T-cell (primary cell): ENCODE results near the gene SUFU. TPM values are rescaled to one million over a fixed set of nuclear protein-coding genes. Genes with fewer than 3 reads are reported as not detected.

Source experiments
- ATAC-seq, 4 experiments: fragments of 200-7000 bp in 3 of 4; fragments of 150-1000 bp in 1 of 4; cut with Tn5 transposase; replicated peaks in 1 of 4; 1 replicate in 3 of 4; 2 replicates in 1 of 4; pipeline ENCODE4 v1.10.0; 2021; ENCODE audit warnings: moderate library complexity in 3 of 4, mild to moderate bottlenecking in 2 of 4, moderate number of reproducible peaks in 1 of 4
- CTCF ChIA-PET, 2 donors: fragments of 300-600 bp; sonication (Branson Sonifier 250); formaldehyde crosslinking; loops; one replicate each; lab custom pipeline; 2022; ENCODE audit warnings: antibody characterized with exemption in 2 of 2; lab: Charles Lee
- POLR2A ChIA-PET, 2 donors: fragments of 300-600 bp; sonication (Branson Sonifier 250); formaldehyde crosslinking; loops; one replicate each; lab custom pipeline; 2022; ENCODE audit warnings: antibody characterized with exemption in 2 of 2; lab: Charles Lee
- DNase-seq, 35 experiments: peaks; one replicate each; pipeline versions ENCODE4 v3.0.0 to v3.0.0-alpha.2; 2013 to 2023
- H3K27ac ChIP-seq: one replicate; pipeline ENCODE4 v1.5.1; 2013; ENCODE audit warnings: low read length
- H3K27me3 ChIP-seq, 2 experiments: replicated peaks in 1 of 2; 1 replicate in 1 of 2; 2 replicates in 1 of 2; pipeline versions ENCODE4 v1.6.1 to v1.7.0; 2013; ENCODE audit warnings: low read length in 1 of 2, mixed read lengths in 1 of 2; ENCODE audit not compliant: control insufficient read depth in 2 of 2, insufficient read depth in 2 of 2; ENCODE audit errors: extremely low read depth in 1 of 2
- H3K36me3 ChIP-seq, 2 donors: 1 replicate in 1 of 2; 2 replicates in 1 of 2; pipeline versions ENCODE4 v1.6.1 to v1.7.0; 2013; ENCODE audit warnings: low read length in 1 of 2; ENCODE audit not compliant: control insufficient read depth in 2 of 2, insufficient read depth in 1 of 2; ENCODE audit errors: extremely low read depth in 1 of 2
- H3K4me1 ChIP-seq, 2 experiments: 1 replicate in 1 of 2; 2 replicates in 1 of 2; pipeline versions ENCODE4 v1.6.1 to v1.7.0; 2013; ENCODE audit warnings: low read length in 2 of 2, mixed read lengths in 1 of 2; ENCODE audit not compliant: insufficient read depth in 2 of 2, control insufficient read depth in 1 of 2; ENCODE audit errors: extremely low read depth in 1 of 2
- H3K4me3 ChIP-seq, 2 donors: 1 replicate in 1 of 2; 2 replicates in 1 of 2; pipeline versions ENCODE4 v1.5.1 to v1.7.0; 2013; ENCODE audit warnings: mild to moderate bottlenecking in 2 of 2, low read length in 1 of 2, moderate library complexity in 1 of 2; ENCODE audit not compliant: control insufficient read depth in 1 of 2; ENCODE audit errors: extremely low read depth in 1 of 2
- H3K9me3 ChIP-seq: 2 replicates; pipeline ENCODE4 v1.7.0; 2013
- H3K27ac Mint-ChIP-seq, 2 donors: one replicate each; pipeline ENCODE4 v1.8.0; 2020 to 2021; ENCODE audit warnings: mild to moderate bottlenecking in 2 of 2, mixed read lengths in 2 of 2
- H3K27me3 Mint-ChIP-seq, 2 donors: one replicate each; pipeline ENCODE4 v1.8.0; 2021 to 2022; ENCODE audit warnings: mixed read lengths in 2 of 2
- H3K36me3 Mint-ChIP-seq: one replicate; pipeline ENCODE4 v1.8.0; 2021; ENCODE audit warnings: mixed read lengths
- H3K4me1 Mint-ChIP-seq, 3 donors: one replicate each; pipeline ENCODE4 v1.8.0; 2020 to 2022; ENCODE audit warnings: mixed read lengths in 3 of 3, mild to moderate bottlenecking in 1 of 3
- H3K4me3 Mint-ChIP-seq, 3 donors: one replicate each; pipeline ENCODE4 v1.8.0; 2020 to 2022; ENCODE audit warnings: mild to moderate bottlenecking in 3 of 3, mixed read lengths in 3 of 3, moderate library complexity in 3 of 3
- H3K9me3 Mint-ChIP-seq, 3 donors: one replicate each; pipeline ENCODE4 v1.8.0; 2020 to 2022; ENCODE audit warnings: mixed read lengths in 3 of 3
- WGBS: methylation state at CpG from one replicate; pipeline ENCODE4 v1.1.5; 2013; ENCODE audit warnings: missing lambda C conversion rate; ENCODE audit not compliant: insufficient coverage; 5-methylcytosine and 5-hydroxymethylcytosine counted together
- total RNA-seq, 35 experiments: library from RNA in 6 of 35; stranded (reverse) in 6 of 35; fragments of 120-200 nt in 1 of 35; gene quantifications; one replicate each; pipeline versions ENCODE4 v1.2.1 to v1.2.4 and lab custom pipeline; 2013 to 2026

Gene SUFU
- total RNA-seq, 5 donors from 2014 or later (not counting 1 experiment from before 2014, with no cell fraction given): 13.2 to 16.4 (median 15.4) TPM

DNA sequence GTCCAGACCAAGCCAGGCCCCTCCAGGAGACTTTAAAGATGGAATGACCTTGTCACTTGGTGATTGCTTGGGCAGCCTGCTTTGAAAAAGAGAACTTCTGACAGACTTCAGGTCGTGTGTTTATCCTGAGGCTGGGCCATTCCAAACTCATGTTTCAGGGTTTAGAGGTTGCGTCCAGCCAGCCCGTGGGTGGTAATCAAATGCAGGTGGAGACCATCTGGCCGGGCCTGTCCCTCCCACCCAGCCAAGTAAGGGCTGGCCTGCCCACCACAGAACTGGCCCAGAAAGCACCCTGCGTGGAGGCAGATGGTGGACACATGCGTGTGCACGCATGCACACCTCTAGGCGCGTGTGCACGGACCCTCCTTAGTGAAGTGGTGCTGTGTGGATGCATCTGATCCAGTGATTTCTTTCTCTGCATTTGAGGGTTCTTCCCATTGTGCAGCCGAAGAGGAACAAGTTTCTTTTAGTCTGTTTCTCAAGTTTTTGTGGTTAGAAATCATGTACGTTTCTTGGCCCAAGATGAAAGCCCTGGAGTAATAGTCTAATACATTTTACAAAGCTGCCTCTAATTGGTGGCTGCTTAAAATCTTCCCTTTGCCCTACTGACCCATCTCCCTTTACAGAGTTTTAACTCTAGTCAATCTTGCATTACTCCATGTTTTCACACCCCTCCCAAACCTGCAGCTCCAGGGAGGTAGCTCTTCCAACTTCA lies 43.0 kb downstream of the SUFU start:
- no peaks in the 10 kb centered on the region for H3K27me3 ChIP-seq
- H3K27me3 Mint-ChIP-seq: no peaks in the 10 kb centered on the region
- no peaks in the 10 kb centered on the region for H3K4me1 ChIP-seq
- WGBS: 83% methylated on average over 10 of the region's 12 CpGs
- no peaks in the 10 kb centered on the region for H3K9me3 ChIP-seq
- H3K9me3 Mint-ChIP-seq: no peaks in the 10 kb centered on the region
- no peak overlapping the region for H3K27ac Mint-ChIP-seq
- no peak overlapping the region for H3K4me3 ChIP-seq
- H3K4me3 Mint-ChIP-seq: no peak overlapping the region
- POLR2A ChIA-PET: interaction anchor here in 1 of 2 donors (0.6 kb wide), 1 partner anchor 50 kb away, joined by 3 read pairs; no protein-coding TSS in a partner anchor
- H3K36me3 Mint-ChIP-seq: peaks cover 32% of the 10 kb centered on the region
- H3K27ac ChIP-seq: no peak overlapping the region
- CTCF ChIA-PET: no interaction called here
- H3K4me1 Mint-ChIP-seq: peaks cover 3 to 10% (median 6%) of the 10 kb centered on the region in 3 donors
- ATAC-seq (no peak), DNase-seq (no peak)
- H3K36me3 ChIP-seq: peaks cover 6 to 21% of the 10 kb centered on the region in 2 donors

GRCh38 chr10:102549549-102549948 lies 45.8 kb downstream of the SUFU start:
- Histone ChIP-seq H3K9me3 (no peaks in the 10 kb centered on the region), H3K27ac (no peak overlapping the region), H3K27me3 (no peaks in the 10 kb centered on the region), H3K4me1 (no peaks in the 10 kb centered on the region), H3K4me3 (no peak overlapping the region), H3K36me3 (peaks cover 6 to 27% of the 10 kb centered on the region in 2 donors)
- H3K27me3 Mint-ChIP-seq: no peaks in the 10 kb centered on the region
- CTCF ChIA-PET: no interaction called here
- no CpG with 5 or more reads among the region's 1 CpG for WGBS
- peaks cover 38% of the 10 kb centered on the region for H3K36me3 Mint-ChIP-seq
- no peak overlapping the region for H3K27ac Mint-ChIP-seq
- ATAC-seq (no peak), DNase-seq (no peak)
- peaks cover 3 to 10% (median 6%) of the 10 kb centered on the region in 3 donors for H3K4me1 Mint-ChIP-seq
- POLR2A ChIA-PET: no interaction called here
- H3K4me3 Mint-ChIP-seq: no peak overlapping the region
- no peaks in the 10 kb centered on the region for H3K9me3 Mint-ChIP-seq

DNA sequence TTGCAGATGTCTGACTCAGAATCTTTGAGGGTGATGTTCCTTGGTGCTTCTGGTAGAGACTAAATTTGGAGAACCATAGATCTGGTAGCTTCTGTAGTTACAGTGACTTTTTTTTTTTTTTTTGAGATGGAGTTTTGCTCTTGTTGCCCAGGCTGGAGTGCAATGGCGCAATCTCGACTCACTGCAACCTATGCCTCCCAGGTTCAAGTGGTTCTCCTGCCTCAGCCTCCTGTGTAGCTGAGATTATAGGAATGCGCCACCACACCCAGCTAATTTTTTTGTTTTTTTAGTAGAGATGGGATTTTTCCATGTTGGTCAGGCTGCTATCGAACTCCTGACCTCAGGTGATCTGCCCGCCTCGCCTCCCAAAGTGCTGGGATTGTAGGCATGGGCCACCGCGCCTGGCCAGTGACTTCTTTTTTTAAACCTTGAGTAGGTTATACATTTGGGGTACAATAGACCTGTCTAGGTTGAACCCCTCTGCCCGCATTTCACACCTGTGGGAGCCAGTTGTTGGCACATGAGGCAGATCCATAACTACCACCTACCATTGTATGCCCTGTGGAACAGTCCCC lies 47.0 kb downstream of the SUFU start:
- H3K27me3 Mint-ChIP-seq: no peaks in the 10 kb centered on the region
- Histone ChIP-seq H3K4me3 (no peak overlapping the region), H3K27me3 (no peaks in the 10 kb centered on the region), H3K9me3 (no peaks in the 10 kb centered on the region), H3K4me1 (no peaks in the 10 kb centered on the region), H3K36me3 (peaks cover 6 to 27% of the 10 kb centered on the region in 2 donors), H3K27ac (no peak overlapping the region)
- peaks cover 35% of the 10 kb centered on the region for H3K36me3 Mint-ChIP-seq
- no peaks in the 10 kb centered on the region for H3K9me3 Mint-ChIP-seq
- no peak for ATAC-seq
- H3K4me1 Mint-ChIP-seq: peaks cover 3 to 12% (median 8%) of the 10 kb centered on the region in 3 donors
- no peak for DNase-seq
- ChIA-PET CTCF (interaction anchor here (0.6 to 0.7 kb wide), 2 partner anchors 46 to 1550 kb away, joined by 3 read pairs; no protein-coding TSS in a partner anchor), POLR2A (no interaction called here)
- 97% methylated on average over 4 of the region's 9 CpGs for WGBS
- no peak overlapping the region for H3K4me3 Mint-ChIP-seq
- H3K27ac Mint-ChIP-seq: no peak overlapping the region

- no peaks in the 10 kb centered on the region for H3K27me3 Mint-ChIP-seq
- H3K9me3 Mint-ChIP-seq: no peaks in the 10 kb centered on the region
- H3K36me3 ChIP-seq: peaks cover 6 to 27% of the 10 kb centered on the region in 2 donors
- no peak for ATAC-seq
- WGBS: no CpG with 5 or more reads among the region's 2 CpGs
- ChIA-PET POLR2A (no interaction called here), CTCF (interaction anchor here in 1 of 2 donors (0.6 kb wide), 1 partner anchor 200 kb away, joined by 3 read pairs; no protein-coding TSS in a partner anchor)
- no peak overlapping the region for H3K27ac ChIP-seq
- peaks cover 5 to 13% (median 7%) of the 10 kb centered on the region in 3 donors for H3K4me1 Mint-ChIP-seq
- H3K4me3 ChIP-seq: no peak overlapping the region
- no peak for DNase-seq
- no peaks in the 10 kb centered on the region for H3K4me1 ChIP-seq
- peaks cover 36% of the 10 kb centered on the region for H3K36me3 Mint-ChIP-seq
- H3K27ac Mint-ChIP-seq: no peak overlapping the region
- no peak overlapping the region for H3K4me3 Mint-ChIP-seq
- no peaks in the 10 kb centered on the region for H3K27me3 ChIP-seq
- no peaks in the 10 kb centered on the region for H3K9me3 ChIP-seq
Observed at GRCh38 chr10:102552533-102552932, 48.8 kb downstream of the SUFU start.

DNA sequence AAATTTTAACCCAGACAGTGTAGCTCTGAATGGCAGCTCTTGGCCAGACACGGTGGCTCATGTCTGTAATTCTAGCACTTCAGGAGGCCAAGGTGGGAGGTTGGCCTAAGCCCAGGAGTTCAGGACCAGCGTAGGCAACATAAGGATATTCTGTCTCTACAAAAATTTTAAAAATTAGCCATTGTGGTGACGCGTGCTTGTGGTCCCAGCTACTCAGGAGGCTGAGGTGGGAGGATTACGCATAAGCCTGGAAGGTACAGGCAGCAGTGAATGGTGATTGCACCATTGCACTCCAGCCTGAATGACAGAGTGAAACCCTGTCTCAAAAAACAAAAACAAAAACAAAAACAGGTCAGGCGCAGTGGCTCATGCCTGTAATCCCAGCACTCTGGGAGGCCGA lies 50.0 kb downstream of the SUFU start:
- 100% methylated on average over 7 of the region's 7 CpGs for WGBS
- Mint-ChIP-seq H3K9me3 (no peaks in the 10 kb centered on the region), H3K27ac (no peak overlapping the region), H3K4me3 (no peak overlapping the region), H3K36me3 (peaks cover 35% of the 10 kb centered on the region), H3K27me3 (no peaks in the 10 kb centered on the region), H3K4me1 (peaks cover 4 to 11% (median 7%) of the 10 kb centered on the region in 3 donors)
- ChIA-PET CTCF (no interaction called here), POLR2A (interaction anchor here in 1 of 2 donors (0.5 kb wide), 1 partner anchor 515 kb away, joined by 7 read pairs; no protein-coding TSS in a partner anchor)
- Histone ChIP-seq H3K27ac (no peak overlapping the region), H3K9me3 (no peaks in the 10 kb centered on the region), H3K4me3 (no peak overlapping the region), H3K4me1 (no peaks in the 10 kb centered on the region), H3K36me3 (peaks cover 6 to 27% of the 10 kb centered on the region in 2 donors), H3K27me3 (no peaks in the 10 kb centered on the region)
- no peak for DNase-seq
- ATAC-seq: no peak

DNA sequence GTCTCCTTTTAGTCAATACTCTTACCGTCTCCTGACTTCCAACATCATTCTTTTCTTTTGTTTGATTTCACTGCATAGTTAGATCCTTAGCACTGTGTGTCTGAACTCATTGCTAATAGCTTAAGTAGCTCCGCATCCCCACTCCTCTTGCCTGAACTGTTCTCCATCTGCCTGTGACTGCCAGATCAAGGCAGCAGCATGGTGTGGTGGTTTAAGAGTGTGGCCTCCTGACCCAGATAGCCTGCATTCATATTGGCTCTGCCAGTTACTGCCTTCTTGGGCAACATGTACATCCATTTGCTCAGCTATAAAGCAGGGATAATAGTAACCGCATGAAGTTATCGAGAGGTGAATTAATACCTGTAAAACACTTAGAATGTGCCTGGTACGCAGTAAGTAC lies 50.8 kb downstream of the SUFU start:
- DNase-seq (no peak), ATAC-seq (no peak)
- H3K36me3 ChIP-seq: peaks cover 6 to 21% of the 10 kb centered on the region in 2 donors
- H3K27ac ChIP-seq: no peak overlapping the region
- peaks cover 4 to 11% (median 7%) of the 10 kb centered on the region in 3 donors for H3K4me1 Mint-ChIP-seq
- no peaks in the 10 kb centered on the region for H3K27me3 Mint-ChIP-seq
- H3K36me3 Mint-ChIP-seq: peaks cover 28% of the 10 kb centered on the region
- no peaks in the 10 kb centered on the region for H3K27me3 ChIP-seq
- H3K9me3 ChIP-seq: no peaks in the 10 kb centered on the region
- no peak overlapping the region for H3K4me3 Mint-ChIP-seq
- CTCF ChIA-PET: no interaction called here
- WGBS: 100% methylated on average over 1 of the region's 5 CpGs
- H3K27ac Mint-ChIP-seq: no peak overlapping the region
- POLR2A ChIA-PET: interaction anchor here in 1 of 2 donors (0.5 kb wide), 1 partner anchor 515 kb away, joined by 7 read pairs; no protein-coding TSS in a partner anchor
- H3K4me3 ChIP-seq: no peak overlapping the region
- no peaks in the 10 kb centered on the region for H3K4me1 ChIP-seq
- no peaks in the 10 kb centered on the region for H3K9me3 Mint-ChIP-seq
